GM08714 (cell line): ENCODE measurements around the gene OR8B12.

Source experiments
- H3K4me3 ChIP-seq: fragments of 200-500 bp; sonication (Bioruptor generic); 2 replicates; pipeline ENCODE4 v1.5.1; 2014; ENCODE audit warnings: mild to moderate bottlenecking, low read length, inconsistent platforms
- ZNF274 ChIP-seq: IDR thresholded peaks from 2 replicates; pipeline ENCODE4 v1.6.1; 2012; ENCODE audit warnings: mild to moderate bottlenecking, low read depth, low read length

OR8B12 gene

GRCh38 chr11:124493016-124493655 is 50.3 kb downstream of the OR8B12 start:
- no peak for TF ChIP-seq ZNF274

More at GRCh38 chr11:124493016-124493655, 50.3 kb downstream of the OR8B12 start:
- H3K4me3 ChIP-seq, result no peak overlapping the region
